ENCODE measurements around the gene FBLL1.

Gene FBLL1

DNA sequence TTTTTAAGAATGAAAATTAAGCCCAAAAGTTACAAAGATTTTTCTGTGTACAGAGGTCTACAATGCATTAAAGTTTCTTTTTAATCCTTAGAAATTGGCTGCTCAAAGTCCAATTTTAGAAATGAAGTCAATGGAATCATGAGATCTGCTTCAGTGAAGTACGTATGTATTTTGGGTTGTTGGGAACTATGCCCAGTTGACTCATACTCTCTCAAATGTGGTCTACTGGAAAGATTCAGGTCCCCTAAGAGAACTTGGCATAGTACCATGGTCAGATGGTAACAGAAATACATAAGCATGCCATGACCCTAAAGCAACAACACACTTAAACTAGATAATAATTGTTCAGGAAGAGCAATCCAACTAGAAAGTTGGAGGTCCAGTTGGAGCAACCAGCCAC lies 23.0 kb downstream of the FBLL1 start:
- Histone ChIP-seq H3K4me3 (ENCODE audit: low read depth, low read length, poor library complexity, severe bottlenecking) (no peak overlapping the region), H3K27ac (ENCODE audit: low read depth, low read length, poor library complexity, severe bottlenecking) (no peak overlapping the region), H2AFZ (ENCODE audit: low read length) (no peak overlapping the region), H3K9me2 (ENCODE audit: low read depth, low read length) (no peaks in the 10 kb centered on the region), H3K4me2 (ENCODE audit: low read length) (no peak overlapping the region), H3F3A (ENCODE audit: insufficient read depth, low read length) (no peaks in the 10 kb centered on the region), H3K9me3 (ENCODE audit: low read length) (peaks cover 2% of the 10 kb centered on the region; the same call in 1 of the 2 replicates), H3K9ac (ENCODE audit: low read length) (no peak overlapping the region), H3K27me3 (ENCODE audit: insufficient read depth, low read length) (no peaks in the 10 kb centered on the region), H3K36me3 (ENCODE audit: insufficient read depth, low read length) (peaks cover 90% of the 10 kb centered on the region), H3K4me1 (ENCODE audit: insufficient read depth, low read length, severe bottlenecking) (no peaks in the 10 kb centered on the region), H4K20me1 (ENCODE audit: insufficient read depth, low read length) (no peaks in the 10 kb centered on the region), H3K79me2 (ENCODE audit: insufficient read depth, low read length) (no peaks in the 10 kb centered on the region)
- TF ChIP-seq, protein P1, sequence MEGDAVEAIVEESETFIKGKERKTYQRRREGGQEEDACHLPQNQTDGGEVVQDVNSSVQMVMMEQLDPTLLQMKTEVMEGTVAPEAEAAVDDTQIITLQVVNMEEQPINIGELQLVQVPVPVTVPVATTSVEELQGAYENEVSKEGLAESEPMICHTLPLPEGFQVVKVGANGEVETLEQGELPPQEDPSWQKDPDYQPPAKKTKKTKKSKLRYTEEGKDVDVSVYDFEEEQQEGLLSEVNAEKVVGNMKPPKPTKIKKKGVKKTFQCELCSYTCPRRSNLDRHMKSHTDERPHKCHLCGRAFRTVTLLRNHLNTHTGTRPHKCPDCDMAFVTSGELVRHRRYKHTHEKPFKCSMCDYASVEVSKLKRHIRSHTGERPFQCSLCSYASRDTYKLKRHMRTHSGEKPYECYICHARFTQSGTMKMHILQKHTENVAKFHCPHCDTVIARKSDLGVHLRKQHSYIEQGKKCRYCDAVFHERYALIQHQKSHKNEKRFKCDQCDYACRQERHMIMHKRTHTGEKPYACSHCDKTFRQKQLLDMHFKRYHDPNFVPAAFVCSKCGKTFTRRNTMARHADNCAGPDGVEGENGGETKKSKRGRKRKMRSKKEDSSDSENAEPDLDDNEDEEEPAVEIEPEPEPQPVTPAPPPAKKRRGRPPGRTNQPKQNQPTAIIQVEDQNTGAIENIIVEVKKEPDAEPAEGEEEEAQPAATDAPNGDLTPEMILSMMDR (IDR thresholded peaks at IDR 0.05; ENCODE audit: low read length): no peak
- TF ChIP-seq EZH2 (IDR thresholded peaks at IDR 0.05; ENCODE audit: borderline replicate concordance, low read length): no peak

DNA sequence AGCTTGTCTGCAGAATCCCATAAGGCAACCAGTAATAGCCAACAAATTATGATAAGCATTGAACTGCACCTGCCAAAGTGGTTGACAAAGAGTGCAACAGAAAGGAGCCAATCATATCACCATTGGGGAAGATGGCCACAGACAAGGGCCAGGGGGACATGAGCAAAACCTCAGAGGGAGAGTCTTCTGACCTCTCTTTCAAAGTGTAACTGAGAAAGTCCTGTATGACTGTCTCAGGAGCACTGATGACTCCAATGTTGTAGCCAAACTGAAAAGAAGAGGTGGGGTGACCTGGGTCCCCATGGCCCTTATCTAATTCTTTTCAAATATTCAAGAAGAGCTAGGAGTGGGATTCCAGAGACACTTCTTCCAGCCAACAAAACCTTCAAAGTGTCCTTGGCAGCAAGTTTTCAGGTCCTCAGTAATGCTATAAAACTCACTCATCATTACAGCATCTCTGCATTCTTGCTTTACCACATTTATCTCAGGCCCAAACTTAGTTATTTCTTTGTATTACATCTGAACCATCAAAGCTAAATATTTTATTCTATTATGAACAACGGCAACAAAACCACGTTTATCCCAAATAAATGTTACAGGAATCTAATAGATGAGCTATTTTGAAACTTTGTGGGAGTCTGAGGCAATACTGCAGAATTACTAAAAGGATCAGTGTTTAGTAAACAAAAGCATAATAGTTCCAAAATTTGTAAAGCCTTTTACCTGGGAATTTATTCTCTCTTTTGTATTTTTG lies 24.4 kb downstream of the FBLL1 start:
- Histone ChIP-seq H3K9ac (ENCODE audit: low read length) (no peak overlapping the region), H3F3A (ENCODE audit: insufficient read depth, low read length) (no peaks in the 10 kb centered on the region), H3K27me3 (ENCODE audit: insufficient read depth, low read length) (no peaks in the 10 kb centered on the region), H3K36me3 (ENCODE audit: insufficient read depth, low read length) (peaks cover 97% of the 10 kb centered on the region), H3K4me2 (ENCODE audit: low read length) (no peak overlapping the region), H3K4me3 (ENCODE audit: low read depth, low read length, poor library complexity, severe bottlenecking) (no peak overlapping the region), H3K79me2 (ENCODE audit: insufficient read depth, low read length) (no peaks in the 10 kb centered on the region), H3K9me2 (ENCODE audit: low read depth, low read length) (no peaks in the 10 kb centered on the region), H4K20me1 (ENCODE audit: insufficient read depth, low read length) (no peaks in the 10 kb centered on the region), H3K9me3 (ENCODE audit: low read length) (peaks cover 2% of the 10 kb centered on the region; the same call in 1 of the 2 replicates), H3K4me1 (ENCODE audit: insufficient read depth, low read length, severe bottlenecking) (no peaks in the 10 kb centered on the region), H3K27ac (ENCODE audit: low read depth, low read length, poor library complexity, severe bottlenecking) (no peak overlapping the region), H2AFZ (ENCODE audit: low read length) (no peak overlapping the region)
- no peak for TF ChIP-seq EZH2 (IDR thresholded peaks at IDR 0.05; ENCODE audit: borderline replicate concordance, low read length)
- TF ChIP-seq, protein P1 (IDR thresholded peaks at IDR 0.05; ENCODE audit: low read length): no peak

GRCh38 chr5:168557389-168557788 lies 28.3 kb downstream of the FBLL1 start:
- TF ChIP-seq, protein P1 (IDR thresholded peaks at IDR 0.05; ENCODE audit: low read length): no peak
- TF ChIP-seq EZH2 (IDR thresholded peaks at IDR 0.05; ENCODE audit: borderline replicate concordance, low read length): no peak
- Histone ChIP-seq H4K20me1 (ENCODE audit: insufficient read depth, low read length) (no peaks in the 10 kb centered on the region), H3K27me3 (ENCODE audit: insufficient read depth, low read length) (no peaks in the 10 kb centered on the region), H3K79me2 (ENCODE audit: insufficient read depth, low read length) (no peaks in the 10 kb centered on the region), H2AFZ (ENCODE audit: low read length) (no peak overlapping the region), H3K4me3 (ENCODE audit: low read depth, low read length, poor library complexity, severe bottlenecking) (no peak overlapping the region), H3F3A (ENCODE audit: insufficient read depth, low read length) (no peaks in the 10 kb centered on the region), H3K4me2 (ENCODE audit: low read length) (no peak overlapping the region), H3K9ac (ENCODE audit: low read length) (no peak overlapping the region), H3K36me3 (ENCODE audit: insufficient read depth, low read length) (peaks cover 96% of the 10 kb centered on the region), H3K9me2 (ENCODE audit: low read depth, low read length) (no peaks in the 10 kb centered on the region), H3K9me3 (ENCODE audit: low read length) (peaks cover 2% of the 10 kb centered on the region; the same call in 1 of the 2 replicates), H3K4me1 (ENCODE audit: insufficient read depth, low read length, severe bottlenecking) (no peaks in the 10 kb centered on the region), H3K27ac (ENCODE audit: low read depth, low read length, poor library complexity, severe bottlenecking) (no peak overlapping the region)
